ENCODE results near the gene HLA-DRB5. TPM values are rescaled to one million over a fixed set of nuclear protein-coding genes. Genes with fewer than 3 reads are reported as not detected.

HLA-DRB5 gene
- total and polyA plus RNA-seq, 2 of the 4 experiments (the other 2 are of a cell fraction) = not detected

GRCh38 chr6:32565511-32565910 is 35.4 kb upstream of the HLA-DRB5 start:
- Histone ChIP-seq H3K4ac (ENCODE audit: low read depth, low read length) (no peak overlapping the region), H2AFZ (replicated peaks; ENCODE audit: low read length, poor library complexity) (no peak overlapping the region), H3K27me3 (ENCODE audit: control insufficient read depth, insufficient read depth, low read length) (no peaks in the 10 kb centered on the region), H2BK5ac (ENCODE audit: low read depth, low read length, poor library complexity, severe bottlenecking) (no peak overlapping the region), H3K4me2 (ENCODE audit: low read depth, low read length) (no peak overlapping the region), H3K9ac (ENCODE audit: low read depth, low read length) (no peak overlapping the region), H3K9me3 (ENCODE audit: control insufficient read depth, insufficient read depth, low read length) (no peaks in the 10 kb centered on the region), H4K91ac (ENCODE audit: insufficient read depth, low read depth, low read length) (no peak overlapping the region), H3K4me1 (ENCODE audit: control insufficient read depth, insufficient read depth, low read length) (no peaks in the 10 kb centered on the region), H3K4me3 (ENCODE audit: insufficient read depth, low read depth, low read length) (no peak overlapping the region), H3K36me3 (ENCODE audit: control insufficient read depth, insufficient read depth, low read length) (no peaks in the 10 kb centered on the region), H3K23ac (ENCODE audit: low read depth, low read length) (no peak overlapping the region), H3K9me1 (ENCODE audit: insufficient read depth, low read length) (no peaks in the 10 kb centered on the region), H3K79me1 (ENCODE audit: low read depth in 1 of 2, low read length in 2 of 2) (no peaks in the 10 kb centered on the region), H4K8ac (ENCODE audit: low read depth in 2 of 2, low read length in 2 of 2) (no peak overlapping the region), H2BK20ac (ENCODE audit: low read depth, low read length) (no peak overlapping the region), H2BK15ac (ENCODE audit: low read depth, low read length) (no peak overlapping the region), H4K20me1 (ENCODE audit: insufficient read depth, low read length) (no peaks in the 10 kb centered on the region), H3K14ac (replicated peaks; ENCODE audit: low read depth, low read length) (no peak overlapping the region), H3K56ac (ENCODE audit: extremely low read depth, insufficient read depth, low read length) (no peak overlapping the region), H2AK5ac (ENCODE audit: low read depth, low read length) (no peak overlapping the region), H4K5ac (ENCODE audit: low read depth, low read length) (no peak overlapping the region), H3K18ac (ENCODE audit: low read depth, low read length) (no peak overlapping the region), H2AK9ac (replicated peaks; ENCODE audit: low read depth, low read length, poor library complexity) (no peak overlapping the region), H3K27ac (ENCODE audit: insufficient read depth, low read length) (no peak overlapping the region), H2BK120ac (ENCODE audit: low read depth, low read length) (no peak overlapping the region)
- ATAC-seq (ENCODE audit: low read depth) (no peak), DNase-seq (no peak)
- WGBS, 2 experiments (ENCODE audit: extremely low coverage in 2 of 2, insufficient read length in 1 of 2) = no CpG with 5 or more reads among the region's 1 CpG
- ChIA-PET CTCF (no interaction called here), POLR2A (ENCODE audit: unreplicated experiment) (no interaction called here)
- intact Hi-C loops (cut with micrococcal nuclease) (no loop called here), dilution Hi-C loops (cut with HindIII; ENCODE audit: low sequenced_read_pairs, unreplicated experiment) (no loop called here), in situ Hi-C loops (cut with MboI; ENCODE audit: low sequenced_read_pairs) (no loop called here)
- no peak for TF ChIP-seq MAFK (IDR thresholded peaks at IDR 0.05; ENCODE audit: low read depth, low read length)
- no peak for TF ChIP-seq BHLHE40 (IDR thresholded peaks at IDR 0.05; ENCODE audit: low read depth, low read length)
- TF ChIP-seq SMC3 (IDR thresholded peaks at IDR 0.05; ENCODE audit: low read depth, low read length) = no peak
- TF ChIP-seq RFX5 (IDR thresholded peaks at IDR 0.05; ENCODE audit: low read depth, low read length) = no peak
- TF ChIP-seq, protein P1, sequence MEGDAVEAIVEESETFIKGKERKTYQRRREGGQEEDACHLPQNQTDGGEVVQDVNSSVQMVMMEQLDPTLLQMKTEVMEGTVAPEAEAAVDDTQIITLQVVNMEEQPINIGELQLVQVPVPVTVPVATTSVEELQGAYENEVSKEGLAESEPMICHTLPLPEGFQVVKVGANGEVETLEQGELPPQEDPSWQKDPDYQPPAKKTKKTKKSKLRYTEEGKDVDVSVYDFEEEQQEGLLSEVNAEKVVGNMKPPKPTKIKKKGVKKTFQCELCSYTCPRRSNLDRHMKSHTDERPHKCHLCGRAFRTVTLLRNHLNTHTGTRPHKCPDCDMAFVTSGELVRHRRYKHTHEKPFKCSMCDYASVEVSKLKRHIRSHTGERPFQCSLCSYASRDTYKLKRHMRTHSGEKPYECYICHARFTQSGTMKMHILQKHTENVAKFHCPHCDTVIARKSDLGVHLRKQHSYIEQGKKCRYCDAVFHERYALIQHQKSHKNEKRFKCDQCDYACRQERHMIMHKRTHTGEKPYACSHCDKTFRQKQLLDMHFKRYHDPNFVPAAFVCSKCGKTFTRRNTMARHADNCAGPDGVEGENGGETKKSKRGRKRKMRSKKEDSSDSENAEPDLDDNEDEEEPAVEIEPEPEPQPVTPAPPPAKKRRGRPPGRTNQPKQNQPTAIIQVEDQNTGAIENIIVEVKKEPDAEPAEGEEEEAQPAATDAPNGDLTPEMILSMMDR (conservative IDR thresholded peaks at IDR 0.05; ENCODE audit: low read depth, low read length) = no peak
- TF ChIP-seq CHD1 (IDR thresholded peaks at IDR 0.05; ENCODE audit: low read depth, low read length) = no peak
- TF ChIP-seq RCOR1 (IDR thresholded peaks at IDR 0.05; ENCODE audit: insufficient replicate concordance, low read length) = no peak
- TF ChIP-seq, protein P2, sequence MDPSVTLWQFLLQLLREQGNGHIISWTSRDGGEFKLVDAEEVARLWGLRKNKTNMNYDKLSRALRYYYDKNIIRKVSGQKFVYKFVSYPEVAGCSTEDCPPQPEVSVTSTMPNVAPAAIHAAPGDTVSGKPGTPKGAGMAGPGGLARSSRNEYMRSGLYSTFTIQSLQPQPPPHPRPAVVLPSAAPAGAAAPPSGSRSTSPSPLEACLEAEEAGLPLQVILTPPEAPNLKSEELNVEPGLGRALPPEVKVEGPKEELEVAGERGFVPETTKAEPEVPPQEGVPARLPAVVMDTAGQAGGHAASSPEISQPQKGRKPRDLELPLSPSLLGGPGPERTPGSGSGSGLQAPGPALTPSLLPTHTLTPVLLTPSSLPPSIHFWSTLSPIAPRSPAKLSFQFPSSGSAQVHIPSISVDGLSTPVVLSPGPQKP (IDR thresholded peaks at IDR 0.05; ENCODE audit: borderline replicate concordance, low read depth, low read length) = no peak
- TF ChIP-seq MAZ (IDR thresholded peaks at IDR 0.05; ENCODE audit: borderline replicate concordance, low read depth, low read length) = no peak
- no peak for TF ChIP-seq MXI1 (IDR thresholded peaks at IDR 0.05; ENCODE audit: borderline replicate concordance, low read depth, low read length)
- no peak for TF ChIP-seq RAD21 (IDR thresholded peaks at IDR 0.05; ENCODE audit: low read length)
- TF ChIP-seq CEBPB (IDR thresholded peaks at IDR 0.05; ENCODE audit: low read depth, low read length) = no peak
- no peak for TF ChIP-seq NFE2L2 (IDR thresholded peaks at IDR 0.05; ENCODE audit: low read depth, low read length)
- TF ChIP-seq POLR2A (IDR thresholded peaks at IDR 0.05; ENCODE audit: low read depth, low read length) = no peak
- TF ChIP-seq, protein P3, sequence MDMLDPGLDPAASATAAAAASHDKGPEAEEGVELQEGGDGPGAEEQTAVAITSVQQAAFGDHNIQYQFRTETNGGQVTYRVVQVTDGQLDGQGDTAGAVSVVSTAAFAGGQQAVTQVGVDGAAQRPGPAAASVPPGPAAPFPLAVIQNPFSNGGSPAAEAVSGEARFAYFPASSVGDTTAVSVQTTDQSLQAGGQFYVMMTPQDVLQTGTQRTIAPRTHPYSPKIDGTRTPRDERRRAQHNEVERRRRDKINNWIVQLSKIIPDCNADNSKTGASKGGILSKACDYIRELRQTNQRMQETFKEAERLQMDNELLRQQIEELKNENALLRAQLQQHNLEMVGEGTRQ (IDR thresholded peaks at IDR 0.05; ENCODE audit: low read depth, low read length) = no peak
- no peak for TF ChIP-seq FOS (IDR thresholded peaks at IDR 0.05; ENCODE audit: low read depth, low read length)
- no TSS peak for BruUV-seq (replicated peaks)

All from IMR-90 (cell line).